Fibroblast of pulmonary artery (primary cell): Measurements from ENCODE around the gene ALB.

ENCODE experiments used
- DNase-seq: peaks from one replicate; pipeline ENCODE4 v3.0.0-alpha.2; 2010; ENCODE audit warnings: low read depth
- H3K4me3 ChIP-seq: replicated peaks from 2 replicates; pipeline ENCODE4 v1.5.1; 2011; ENCODE audit warnings: low read depth, mild to moderate bottlenecking, control low read depth, low read length, moderate library complexity
- TF ChIP-seq, protein P1 (sequence below): IDR thresholded peaks from 2 replicates; pipeline ENCODE4 v1.5.1; 2011; ENCODE audit warnings: mild to moderate bottlenecking, control low read depth, low read length, inconsistent platforms; ENCODE audit errors: missing control alignments

The ALB gene

DNA sequence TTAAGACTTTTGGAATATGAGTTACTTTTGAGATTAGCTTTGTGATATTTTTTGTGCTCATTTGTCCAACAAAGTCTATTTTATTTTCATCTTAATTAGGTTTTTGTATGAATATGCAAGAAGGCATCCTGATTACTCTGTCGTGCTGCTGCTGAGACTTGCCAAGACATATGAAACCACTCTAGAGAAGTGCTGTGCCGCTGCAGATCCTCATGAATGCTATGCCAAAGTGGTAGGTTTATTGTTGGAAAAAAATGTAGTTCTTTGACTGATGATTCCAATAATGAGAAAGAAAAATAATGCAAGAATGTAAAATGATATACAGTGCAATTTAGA, 10.8 kb downstream of the ALB start:
- TF ChIP-seq, protein P1, sequence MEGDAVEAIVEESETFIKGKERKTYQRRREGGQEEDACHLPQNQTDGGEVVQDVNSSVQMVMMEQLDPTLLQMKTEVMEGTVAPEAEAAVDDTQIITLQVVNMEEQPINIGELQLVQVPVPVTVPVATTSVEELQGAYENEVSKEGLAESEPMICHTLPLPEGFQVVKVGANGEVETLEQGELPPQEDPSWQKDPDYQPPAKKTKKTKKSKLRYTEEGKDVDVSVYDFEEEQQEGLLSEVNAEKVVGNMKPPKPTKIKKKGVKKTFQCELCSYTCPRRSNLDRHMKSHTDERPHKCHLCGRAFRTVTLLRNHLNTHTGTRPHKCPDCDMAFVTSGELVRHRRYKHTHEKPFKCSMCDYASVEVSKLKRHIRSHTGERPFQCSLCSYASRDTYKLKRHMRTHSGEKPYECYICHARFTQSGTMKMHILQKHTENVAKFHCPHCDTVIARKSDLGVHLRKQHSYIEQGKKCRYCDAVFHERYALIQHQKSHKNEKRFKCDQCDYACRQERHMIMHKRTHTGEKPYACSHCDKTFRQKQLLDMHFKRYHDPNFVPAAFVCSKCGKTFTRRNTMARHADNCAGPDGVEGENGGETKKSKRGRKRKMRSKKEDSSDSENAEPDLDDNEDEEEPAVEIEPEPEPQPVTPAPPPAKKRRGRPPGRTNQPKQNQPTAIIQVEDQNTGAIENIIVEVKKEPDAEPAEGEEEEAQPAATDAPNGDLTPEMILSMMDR = no peak
- no peak for DNase-seq
- H3K4me3 ChIP-seq = no peak overlapping the region

DNA sequence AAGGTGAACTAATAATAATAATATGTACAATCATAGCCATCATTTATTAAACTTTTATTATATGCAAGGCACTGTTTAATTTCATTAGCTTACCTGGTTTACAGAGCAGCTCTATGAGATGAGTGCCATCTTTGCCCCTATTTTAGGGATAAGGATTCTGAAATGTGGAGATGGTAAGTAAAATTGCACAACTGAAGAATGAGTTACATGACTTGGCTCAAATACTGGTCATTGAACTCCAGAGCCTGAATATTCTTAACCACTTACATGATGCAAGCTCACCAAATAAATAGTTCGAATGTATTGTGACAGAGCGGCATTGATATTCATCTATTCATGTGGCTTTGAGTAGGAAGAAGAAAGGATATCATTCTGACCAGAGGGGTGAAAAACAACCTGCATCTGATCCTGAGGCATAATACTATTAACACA, 11.7 kb downstream of the ALB start:
- no peak for DNase-seq
- TF ChIP-seq, protein P1 = no peak
- H3K4me3 ChIP-seq = no peak overlapping the region

DNA sequence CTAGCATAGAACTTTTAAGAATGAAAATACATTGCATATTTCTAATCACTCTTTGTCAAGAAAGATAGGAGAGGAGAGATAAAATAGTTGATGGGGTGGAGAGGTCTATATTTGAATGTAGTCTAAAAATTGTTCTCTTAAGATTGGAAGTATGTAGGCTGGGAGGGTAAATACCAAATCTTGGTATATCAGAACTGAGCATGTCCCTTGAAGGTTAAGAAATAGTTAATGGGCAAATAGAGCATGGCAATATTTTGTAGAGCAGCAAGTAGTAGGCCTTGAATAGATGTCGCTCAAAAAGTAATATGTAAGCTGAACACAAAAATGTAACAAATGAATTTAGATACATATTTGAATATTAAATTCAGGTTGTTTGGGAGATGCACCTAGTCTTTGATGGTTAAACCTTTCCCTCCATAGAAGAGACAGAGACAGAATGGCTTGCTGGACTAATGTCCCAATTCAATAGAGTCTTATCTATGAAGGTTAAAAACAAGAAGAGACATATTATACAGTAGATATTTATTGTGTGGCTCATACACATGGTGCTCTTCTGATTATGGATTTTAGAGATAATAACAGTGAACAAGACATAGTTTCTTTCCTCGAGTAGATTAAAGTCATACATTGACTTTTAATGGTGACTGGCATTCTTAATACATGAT, 12.5 kb downstream of the ALB start:
- no peak for DNase-seq
- H3K4me3 ChIP-seq = no peak overlapping the region

DNA sequence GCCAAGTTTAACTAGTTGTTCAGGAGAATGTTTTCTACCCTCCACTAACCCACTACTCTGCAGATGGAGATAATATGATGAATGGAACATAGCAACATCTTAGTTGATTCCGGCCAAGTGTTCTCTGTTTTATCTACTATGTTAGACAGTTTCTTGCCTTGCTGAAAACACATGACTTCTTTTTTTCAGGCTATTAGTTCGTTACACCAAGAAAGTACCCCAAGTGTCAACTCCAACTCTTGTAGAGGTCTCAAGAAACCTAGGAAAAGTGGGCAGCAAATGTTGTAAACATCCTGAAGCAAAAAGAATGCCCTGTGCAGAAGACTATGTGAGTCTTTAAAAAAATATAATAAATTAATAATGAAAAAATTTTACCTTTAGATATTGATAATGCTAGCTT, 13.3 kb downstream of the ALB start:
- TF ChIP-seq, protein P1 = no peak
- DNase-seq = no peak
- no peak overlapping the region for H3K4me3 ChIP-seq

More for the DNA sequence above, 12.5 kb downstream of the ALB start:
- TF ChIP-seq, protein P1 = no peak

DNA sequence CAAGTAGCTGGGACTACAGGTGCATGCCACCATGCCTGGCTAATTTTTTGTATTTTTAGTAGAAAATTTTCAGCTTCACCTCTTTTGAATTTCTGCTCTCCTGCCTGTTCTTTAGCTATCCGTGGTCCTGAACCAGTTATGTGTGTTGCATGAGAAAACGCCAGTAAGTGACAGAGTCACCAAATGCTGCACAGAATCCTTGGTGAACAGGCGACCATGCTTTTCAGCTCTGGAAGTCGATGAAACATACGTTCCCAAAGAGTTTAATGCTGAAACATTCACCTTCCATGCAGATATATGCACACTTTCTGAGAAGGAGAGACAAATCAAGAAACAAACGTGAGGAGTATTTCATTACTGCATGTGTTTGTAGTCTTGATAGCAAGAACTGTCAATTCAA, 13.9 kb downstream of the ALB start:
- TF ChIP-seq, protein P1 = no peak
- DNase-seq = peak; percentile 35
- H3K4me3 ChIP-seq = no peak overlapping the region

DNA sequence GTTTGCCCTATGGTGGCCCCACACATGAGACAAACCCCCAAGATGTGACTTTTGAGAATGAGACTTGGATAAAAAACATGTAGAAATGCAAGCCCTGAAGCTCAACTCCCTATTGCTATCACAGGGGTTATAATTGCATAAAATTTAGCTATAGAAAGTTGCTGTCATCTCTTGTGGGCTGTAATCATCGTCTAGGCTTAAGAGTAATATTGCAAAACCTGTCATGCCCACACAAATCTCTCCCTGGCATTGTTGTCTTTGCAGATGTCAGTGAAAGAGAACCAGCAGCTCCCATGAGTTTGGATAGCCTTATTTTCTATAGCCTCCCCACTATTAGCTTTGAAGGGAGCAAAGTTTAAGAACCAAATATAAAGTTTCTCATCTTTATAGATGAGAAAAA, 14.6 kb downstream of the ALB start:
- TF ChIP-seq, protein P1 = no peak
- H3K4me3 ChIP-seq = no peak overlapping the region
- no peak for DNase-seq
